CD4-positive, alpha-beta T cell treated with Interleukin-4 for 1 hour (primary cell): ENCODE results near the gene CNNM4.
A peak's percentile ranks its signal among the peaks of the same experiment; 100 is the strongest.

Experiments
- DNase-seq, 2 donors: peaks; one replicate each; pipeline ENCODE4 v3.0.0-alpha.2; 2020 to 2022

CNNM4 gene

DNA sequence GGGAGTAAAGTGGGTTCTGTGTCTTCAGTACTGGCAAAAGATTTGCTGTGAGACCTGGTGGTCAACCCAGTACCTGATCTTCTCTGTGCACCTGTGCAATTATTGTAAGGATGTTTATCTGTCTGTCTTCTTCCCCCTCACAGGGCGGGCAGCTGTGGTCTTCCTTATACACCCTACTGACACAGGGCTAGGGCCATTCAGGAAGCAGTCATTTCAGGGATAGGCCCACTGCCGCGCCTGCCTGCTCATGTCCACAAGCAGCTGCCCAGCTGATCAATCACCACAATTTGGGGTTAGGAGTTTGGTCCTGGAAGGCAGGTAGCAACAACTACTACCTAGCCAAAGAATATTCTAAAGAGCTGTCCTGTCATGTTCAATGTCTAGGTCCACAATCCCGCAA lies 1.2 kb upstream of the CNNM4 start:
- no peak for DNase-seq

DNA sequence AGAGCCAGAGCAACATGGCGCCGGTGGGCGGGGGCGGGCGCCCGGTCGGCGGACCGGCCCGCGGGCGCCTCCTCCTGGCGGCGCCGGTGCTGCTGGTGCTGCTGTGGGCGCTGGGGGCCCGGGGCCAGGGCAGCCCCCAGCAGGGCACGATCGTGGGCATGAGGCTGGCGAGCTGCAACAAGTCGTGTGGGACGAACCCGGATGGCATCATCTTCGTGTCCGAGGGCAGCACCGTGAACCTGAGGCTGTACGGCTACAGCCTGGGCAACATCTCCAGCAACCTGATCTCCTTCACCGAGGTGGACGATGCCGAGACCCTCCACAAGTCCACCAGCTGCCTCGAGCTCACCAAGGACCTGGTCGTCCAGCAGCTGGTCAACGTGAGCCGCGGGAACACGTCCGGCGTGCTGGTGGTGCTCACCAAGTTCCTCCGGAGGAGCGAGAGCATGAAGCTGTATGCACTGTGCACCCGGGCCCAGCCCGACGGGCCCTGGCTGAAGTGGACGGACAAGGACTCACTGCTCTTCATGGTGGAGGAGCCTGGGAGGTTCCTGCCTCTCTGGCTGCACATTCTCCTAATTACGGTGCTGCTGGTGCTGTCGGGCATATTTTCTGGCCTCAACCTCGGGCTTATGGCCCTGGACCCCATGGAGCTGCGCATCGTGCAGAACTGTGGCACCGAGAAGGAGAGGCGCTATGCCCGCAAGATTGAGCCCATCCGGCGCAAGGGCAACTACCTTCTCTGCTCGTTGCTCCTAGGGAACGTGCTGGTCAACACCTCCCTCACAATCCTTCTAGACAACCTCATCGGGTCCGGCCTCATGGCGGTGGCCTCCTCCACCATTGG lies 507 bp downstream of the CNNM4 start:
- no peak for DNase-seq

DNA sequence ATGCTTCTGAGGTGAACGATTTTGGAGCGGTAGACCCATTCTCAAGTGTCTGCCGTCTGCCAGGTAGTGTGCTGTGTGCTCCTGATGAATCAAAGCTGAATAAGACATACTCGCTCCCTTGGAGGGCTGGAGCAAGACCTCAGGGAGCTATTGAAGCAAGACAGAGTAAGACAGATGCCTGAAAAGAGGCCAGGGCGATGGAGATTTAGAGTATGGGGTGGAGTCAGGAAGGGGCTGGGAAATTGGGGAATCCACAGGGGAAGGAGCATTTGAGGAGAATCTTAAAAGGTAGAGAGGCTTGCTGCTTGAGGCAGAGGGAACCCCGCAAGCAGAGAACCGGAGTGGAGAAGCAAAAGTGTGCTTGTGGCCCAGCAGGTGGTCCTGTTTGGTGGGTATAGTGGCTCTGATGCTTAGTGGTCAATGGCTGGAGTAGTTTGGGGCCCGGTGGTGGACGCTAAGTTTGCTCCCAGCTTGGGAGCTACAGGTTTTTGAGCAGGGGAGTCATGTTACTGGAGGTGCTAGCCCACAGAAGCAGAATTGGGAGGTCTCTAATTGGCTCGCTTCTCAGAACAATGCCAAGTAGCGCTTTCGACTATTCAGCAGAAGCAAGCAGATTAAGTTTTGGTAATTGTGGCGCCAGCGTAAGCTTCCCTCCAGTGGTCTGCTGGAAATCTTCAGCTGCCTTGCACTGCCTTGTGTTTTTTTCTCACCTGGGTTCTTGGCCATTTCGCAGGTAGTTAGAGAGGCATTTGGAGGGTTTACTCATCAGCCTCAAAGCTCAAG lies 2.0 kb downstream of the CNNM4 start:
- no peak for DNase-seq

DNA sequence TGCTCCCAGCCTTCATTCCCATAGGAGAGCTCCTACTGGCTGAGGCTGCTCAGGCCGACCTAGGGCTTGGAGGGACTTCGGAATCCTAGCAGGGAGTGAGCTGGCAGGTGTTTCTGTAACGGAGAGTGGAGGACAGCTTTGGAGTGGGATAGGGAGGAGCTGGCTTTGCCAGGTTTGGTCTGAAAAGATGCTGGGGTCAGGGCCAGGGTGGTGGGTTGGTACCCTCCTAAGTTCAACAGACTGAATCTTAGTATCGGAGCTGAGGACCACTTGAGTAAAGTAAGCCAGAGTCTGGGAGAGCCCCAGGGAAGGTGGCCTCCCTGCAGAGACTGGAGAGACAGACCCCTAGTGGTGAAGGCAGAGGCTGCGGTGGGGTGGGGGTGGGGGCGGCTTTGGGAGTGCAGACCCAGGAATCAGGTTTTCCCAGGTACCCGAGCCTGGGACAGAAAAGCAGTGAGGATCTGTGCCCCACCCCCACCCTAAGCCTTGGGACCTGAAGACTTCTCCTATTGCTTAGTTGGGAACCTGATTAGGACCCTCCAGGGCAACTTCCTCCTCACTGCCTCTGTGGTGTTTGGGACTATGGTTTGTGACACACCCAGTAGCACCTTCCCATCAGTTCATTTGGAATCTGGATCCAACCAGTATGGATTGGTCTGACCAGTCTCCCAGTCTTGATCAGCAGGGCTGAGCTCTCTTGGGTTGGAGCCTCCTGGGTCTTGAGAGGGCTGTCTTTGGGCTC lies 3.0 kb downstream of the CNNM4 start:
- no peak for DNase-seq

DNA sequence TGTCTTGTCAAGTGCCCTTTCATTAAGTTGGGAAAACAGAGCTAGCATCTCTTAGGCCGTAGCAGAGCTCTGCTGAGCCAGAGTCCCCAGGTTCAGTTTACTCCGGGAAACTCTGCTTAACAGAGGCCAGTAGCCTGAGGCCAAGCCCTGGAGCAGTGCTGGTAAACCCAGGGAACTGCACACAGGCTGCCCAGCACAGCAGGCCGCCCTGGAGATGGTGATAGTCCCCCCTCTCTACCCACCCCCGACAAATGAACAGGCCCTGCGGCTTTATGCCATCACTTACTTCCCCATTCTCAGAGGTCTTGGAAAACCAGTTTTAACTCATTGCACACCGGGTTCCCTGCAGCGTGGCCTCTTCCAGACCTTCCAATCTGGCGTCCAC lies 3.5 kb downstream of the CNNM4 start:
- no peak for DNase-seq

DNA sequence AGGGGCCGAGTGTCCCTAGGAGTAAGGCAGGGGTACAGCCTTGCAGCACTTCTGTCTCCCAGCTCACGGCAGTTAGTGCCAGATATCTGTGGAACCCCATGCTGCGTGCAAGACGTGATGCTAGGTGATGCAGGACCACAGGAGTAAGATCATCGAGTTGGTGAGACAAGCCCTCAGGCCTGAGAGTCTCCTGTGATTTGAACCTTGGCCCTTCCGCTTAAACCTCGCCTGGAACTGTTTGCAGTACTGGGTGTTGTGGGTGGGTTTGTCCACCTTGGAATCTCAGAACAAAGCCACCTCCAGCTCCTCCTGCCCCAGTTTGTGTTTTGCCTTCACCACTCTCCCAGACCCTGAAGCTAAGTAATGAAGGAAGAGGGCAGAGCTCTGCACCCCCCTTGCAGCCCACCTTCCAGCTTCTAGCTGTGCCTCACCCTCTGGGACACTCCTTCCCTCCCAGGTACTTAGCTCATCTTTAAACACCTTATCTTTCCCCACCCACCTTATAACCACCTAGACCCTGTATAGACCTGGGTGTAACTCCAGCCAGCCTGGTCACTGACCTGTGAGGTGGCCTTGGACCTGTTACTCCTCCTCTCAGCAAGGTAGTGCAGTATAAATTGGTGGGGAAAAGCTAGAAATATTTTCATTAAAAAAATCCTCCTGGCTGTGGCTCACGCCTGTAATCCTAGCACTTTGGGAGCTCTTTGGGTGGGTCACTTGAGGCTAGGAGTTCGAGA lies 6.6 kb downstream of the CNNM4 start:
- no peak for DNase-seq

DNA sequence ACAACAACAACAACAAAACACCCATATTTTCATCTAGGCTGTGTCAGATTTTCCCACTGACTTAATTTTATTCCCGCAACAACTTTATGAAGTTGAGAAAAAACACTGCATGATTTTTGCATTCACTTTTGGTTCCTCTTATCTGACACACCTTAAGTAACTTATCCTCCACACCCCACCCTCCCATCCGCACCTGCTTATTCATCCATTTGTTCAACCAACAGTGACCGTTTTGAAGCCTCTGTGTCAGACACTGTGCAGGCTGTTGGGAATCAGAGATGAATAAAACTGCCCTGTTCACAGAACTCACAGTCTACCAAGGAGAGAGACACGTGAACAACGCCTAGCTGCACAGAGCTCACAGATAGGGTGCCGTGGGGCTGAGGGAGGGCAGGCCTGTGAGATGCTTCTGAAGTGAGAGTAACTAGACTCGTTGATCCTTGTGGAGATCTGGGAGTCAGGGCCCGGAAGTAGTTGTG lies 7.4 kb downstream of the CNNM4 start:
- DNase-seq, result no peak

DNA sequence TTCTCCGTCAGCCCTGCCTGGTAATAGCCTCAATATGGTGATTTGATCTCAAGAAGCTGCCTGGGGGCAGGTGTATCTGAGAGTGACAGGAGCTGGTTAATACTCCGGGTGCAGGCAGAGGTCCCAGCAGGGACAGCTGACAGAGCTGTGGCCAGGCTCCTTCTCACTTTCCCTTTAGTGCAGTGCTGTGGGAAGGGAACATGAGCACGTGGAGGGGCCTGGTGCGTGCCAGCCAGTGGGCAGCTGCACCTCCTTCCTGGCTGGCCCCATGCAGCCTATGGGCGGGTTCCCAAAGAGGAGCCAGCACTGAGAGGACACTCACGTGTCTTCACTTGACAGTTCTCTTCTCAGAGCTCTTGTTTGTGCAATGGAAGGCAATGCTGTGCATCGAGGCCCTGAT lies 9.1 kb downstream of the CNNM4 start:
- DNase-seq, result no peak

DNA sequence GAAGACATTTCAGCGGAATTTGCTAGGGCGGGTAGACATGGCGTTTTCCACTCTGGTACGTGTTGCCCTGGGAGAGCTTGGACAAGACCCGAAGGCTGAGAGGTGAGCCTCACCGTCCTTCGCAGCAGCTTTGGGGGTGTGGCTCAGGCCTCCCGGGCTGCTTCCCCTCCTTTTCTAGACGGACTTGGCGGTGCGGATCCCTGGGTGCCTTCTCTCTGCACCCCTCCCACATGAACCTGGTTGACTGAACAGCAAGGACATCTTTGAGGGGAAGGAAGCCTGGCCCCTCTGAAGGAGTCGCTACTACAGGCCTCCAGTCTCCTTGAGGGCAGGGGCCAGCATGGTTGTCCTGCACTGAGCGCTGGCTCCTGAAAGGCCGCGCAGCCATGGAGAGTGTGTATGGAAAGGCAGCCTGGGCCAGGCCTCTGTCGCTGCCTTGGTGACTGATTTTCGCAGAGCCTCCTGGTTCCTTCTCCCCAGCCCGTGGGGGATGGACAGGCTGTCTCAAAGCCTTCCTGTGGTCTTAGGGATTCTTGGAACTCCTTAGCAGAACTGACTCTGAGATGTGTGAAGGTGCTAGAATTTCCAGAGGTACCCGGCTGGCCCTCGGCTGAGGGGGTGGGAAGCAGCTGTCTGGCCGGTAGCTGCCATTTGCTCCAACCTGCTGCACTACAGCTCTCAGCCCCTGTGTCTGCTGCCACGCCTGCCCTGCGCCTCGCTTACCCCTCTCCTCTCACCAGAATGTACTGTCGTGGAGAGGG lies 9.9 kb downstream of the CNNM4 start:
- DNase-seq, result no peak

DNA sequence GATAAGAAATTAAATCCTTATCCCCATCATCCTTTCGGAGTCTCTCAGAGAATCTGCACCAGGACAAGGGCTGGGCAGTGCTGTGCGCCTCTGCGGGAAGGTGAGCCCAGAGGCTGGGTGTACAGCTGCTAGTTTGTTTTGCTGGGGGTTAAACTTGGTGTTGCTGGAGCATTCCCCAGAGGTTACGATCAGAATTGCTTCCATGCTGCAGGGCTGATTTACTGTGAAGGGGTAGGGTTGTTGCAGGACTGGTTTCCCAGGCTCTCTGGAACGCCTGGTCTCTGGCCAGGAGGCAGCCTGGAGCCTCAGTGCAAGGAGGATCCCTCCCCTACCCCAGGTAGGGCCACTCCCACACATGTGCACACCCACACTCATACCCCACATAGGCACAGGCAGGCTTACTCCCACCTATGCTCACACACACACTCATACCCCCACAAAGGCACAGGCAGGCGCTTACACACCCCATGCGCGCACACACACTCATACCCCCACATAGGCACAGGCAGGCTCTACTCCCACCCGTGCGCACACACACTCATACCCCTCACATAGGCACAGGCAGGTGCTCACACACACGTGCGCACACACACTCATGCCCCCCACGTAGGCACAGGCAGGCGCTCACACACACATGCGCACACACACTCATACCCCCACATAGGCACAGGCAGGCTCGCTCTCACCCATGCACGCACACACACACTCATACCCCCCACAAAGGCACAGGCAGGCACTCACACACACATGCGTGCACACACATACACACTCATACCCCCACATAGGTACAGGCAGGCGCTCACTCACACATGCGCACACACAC lies 11.3 kb downstream of the CNNM4 start:
- no peak for DNase-seq

DNA sequence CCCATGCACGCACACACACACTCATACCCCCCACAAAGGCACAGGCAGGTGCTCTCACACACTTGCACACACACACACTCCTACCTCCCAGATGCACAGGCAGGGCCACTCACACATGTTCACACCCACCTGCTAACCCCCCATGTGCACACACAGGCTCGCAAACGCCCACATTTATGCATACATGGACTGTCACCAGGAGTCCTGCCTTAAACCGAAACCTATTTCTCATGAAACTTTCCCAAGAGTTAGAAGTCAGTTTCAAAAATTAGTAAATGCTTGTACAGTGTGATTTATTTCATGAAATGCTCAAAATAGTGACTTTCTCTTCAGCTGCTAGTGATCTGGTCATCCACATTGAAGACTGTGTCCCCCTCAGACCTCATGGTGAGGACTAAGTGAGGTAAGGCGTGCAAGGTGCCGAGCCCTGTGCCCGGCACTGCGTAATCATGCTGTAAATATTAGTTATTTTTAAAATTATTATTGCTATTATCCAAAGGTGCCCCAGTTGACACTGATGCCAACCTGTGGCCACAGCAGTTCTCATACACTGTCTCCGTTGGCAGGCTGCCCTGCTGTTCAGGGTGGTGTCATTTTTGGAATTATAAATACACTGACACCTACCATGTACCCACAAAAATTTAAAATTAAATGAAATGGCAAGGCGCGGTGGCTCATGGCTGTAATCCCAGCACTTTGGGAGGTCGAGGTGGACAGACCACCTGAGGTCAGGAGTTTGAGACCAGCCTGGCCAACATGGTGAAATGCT lies 12.4 kb downstream of the CNNM4 start:
- DNase-seq, result no peak

DNA sequence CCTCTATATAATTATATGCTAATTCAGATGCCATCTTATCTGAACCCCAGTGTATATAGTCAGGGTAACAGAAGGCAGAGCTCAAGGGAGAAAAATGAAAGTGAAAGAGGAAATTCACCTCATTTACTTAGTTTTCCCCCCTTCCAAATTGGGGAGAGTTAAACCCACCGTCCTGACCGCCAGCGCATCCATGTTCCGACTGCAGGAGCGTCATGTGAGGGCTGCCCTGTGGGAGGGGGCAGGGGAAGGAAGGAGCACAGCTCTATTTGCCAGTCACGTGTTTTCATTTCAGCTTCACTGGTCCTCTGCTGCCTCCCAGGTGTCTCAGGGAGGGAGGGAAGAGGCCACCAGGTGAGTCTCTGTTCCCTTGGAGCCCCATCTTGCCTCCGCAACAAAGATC lies 13.2 kb downstream of the CNNM4 start:
- DNase-seq, result peak; percentile 48 to 70

DNA sequence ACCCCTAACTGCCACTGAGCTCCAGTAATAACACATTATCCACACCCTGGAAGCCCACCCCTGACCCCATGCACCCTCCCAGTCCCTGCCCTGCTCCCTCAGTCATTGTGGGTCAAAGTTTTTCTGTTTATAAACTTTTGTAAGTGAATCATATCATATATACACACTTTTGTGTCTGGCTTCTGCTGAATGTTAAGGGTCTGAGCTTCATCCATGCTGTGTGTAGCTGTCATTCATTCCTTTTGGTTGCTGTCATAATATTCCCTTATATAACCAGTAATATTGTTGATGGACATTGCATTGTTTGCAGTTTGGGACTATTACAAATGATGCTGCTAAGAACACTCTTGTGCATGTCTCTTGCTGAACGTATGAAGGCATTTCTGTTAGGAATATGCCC lies 14.5 kb downstream of the CNNM4 start:
- DNase-seq, result no peak

DNA sequence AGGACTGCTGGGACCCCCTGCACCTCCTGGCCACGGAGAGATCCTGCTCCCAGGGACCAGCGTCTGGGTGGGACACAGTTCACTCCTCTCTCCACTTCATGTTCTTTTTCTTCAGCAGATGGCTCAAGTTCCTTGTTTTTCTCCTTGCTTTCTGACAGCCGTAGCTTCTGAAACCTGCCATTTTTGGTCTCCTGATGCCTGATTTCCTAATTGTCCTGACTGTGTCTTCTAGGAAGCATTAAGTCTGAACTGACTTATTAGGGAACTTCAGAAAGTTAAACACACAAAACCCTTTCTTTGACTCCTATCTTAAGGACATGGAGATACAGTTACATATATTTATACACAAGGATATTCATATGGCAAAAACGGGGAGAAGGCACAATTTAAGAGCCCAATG lies 22.7 kb downstream of the CNNM4 start:
- DNase-seq, result no peak

DNA sequence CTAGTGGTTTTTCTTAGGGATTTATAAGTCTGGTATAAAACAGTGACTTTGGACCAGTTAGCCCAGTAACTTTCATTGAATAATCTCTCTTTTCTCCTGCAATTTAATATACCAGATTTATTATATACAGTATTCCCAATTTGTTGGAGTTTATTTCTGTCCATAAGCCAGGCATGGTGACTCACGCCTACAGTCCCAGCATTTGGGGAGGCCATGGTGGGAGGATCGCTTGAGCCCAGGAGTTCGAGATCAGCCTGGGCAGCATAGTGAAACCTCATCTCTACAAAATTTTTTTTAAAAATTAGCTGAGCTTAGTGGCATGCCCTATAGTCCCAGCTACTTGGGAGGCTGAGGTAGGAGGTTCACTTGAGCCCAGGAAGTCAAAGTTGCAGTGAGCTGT lies 26.7 kb downstream of the CNNM4 start:
- DNase-seq, result no peak

DNA sequence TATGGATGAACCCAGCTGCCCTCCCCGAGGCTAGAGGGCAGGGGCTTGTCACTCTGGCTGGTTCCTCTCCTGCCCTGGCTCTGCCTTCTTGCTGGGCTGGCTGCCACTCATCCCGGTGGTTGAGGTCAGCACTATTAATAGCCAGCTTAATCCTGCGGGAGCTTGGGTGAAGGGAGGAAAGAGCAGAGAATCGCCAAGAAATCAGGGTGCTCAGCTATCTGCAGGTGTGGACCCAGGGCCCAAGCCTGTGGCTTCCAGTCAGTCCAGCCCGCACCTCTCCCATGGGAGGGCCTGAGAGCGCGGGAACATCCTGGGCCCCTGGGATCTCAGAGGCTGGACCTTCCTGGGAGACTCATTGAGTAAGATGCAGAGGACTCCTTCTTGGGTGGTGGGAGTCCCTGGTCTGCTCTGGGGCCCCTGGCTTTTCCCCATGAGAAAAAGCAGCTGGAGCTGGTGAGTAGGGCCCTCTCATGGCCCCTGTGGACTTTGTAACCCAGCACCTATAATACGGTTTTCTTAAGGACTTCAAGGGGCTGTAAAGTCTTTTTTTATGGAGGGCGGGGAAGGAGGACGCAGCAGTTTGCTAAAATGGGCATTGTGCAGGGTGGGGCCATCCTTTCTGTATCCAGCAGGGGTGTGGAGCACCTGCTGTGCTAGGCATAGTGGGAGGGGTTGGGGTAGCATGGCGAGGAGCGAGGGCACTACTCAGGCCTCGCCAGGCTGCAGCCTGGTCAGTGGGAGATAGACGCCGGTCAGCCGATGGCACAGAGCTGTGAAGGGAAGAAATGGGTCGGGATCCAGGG lies 27.9 kb downstream of the CNNM4 start:
- DNase-seq, result no peak

DNA sequence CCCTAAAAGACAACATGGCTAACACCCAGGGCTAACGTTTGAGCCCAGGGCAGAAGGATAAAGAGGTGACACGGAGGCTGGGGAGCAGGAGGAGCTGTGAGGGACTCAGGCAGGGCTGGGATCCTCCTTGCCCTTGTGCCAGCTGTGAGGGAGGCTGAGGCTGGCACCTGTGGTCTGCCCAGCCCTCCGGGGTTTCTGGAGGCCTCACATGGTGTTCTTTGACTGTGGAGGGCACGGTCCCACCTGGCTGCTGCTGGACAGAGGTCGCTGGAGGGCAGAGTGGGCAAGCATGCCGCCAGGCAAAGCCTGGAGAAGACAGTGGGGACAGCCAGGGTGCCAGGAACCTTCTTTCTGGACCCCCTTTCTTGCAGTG lies 28.5 kb downstream of the CNNM4 start:
- no peak for DNase-seq

DNA sequence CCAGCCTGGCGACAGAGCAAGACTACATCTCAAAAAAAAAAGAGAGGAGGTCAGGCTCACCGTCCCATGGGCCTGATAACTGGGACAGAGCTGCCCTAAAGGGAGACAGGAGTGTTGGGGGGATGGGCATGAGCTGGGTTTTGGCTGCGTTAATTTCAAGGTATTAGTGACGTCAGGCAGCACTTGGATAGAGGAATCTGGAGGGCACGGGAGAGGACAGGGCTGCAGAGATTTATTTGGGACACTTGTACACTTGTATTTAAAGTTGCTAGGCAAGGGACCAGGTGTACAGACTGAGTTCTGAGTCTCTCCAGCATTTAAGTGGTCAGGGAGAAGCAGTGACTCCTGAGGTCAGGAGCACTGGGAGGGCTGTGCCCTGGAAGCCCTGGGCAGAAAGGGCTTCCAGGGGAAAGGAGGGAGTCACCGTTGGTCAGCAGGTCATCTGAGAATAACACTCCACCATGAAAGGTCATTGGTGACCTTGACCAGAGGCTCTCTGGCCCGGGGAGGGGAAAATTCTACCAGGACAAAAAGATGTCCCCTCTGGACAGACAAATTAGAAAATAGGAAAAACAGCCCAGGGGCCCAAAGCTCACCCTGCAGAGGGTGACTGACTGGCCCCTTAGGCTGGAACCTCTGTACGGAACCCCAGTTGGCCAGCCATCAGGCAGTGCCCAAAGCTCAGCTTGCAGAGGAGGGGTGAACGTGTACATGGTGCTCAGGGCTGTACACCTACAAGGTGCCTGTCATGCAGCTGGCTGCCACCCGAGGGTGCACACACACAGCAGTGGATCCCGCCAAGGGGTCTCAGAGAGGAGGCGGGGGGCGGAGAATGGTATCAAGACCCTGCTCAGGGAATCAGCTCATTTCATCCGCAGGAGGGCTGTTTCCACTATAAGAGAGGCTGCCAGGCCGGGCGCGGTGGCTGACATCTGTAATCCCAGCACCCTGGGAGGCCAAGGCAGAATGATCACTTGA lies 32.4 kb downstream of the CNNM4 start:
- DNase-seq, result no peak
